Loucy (cell line): ENCODE data around the gene PDGFRB.

ENCODE experiments used
- H2AFZ ChIP-seq: fragments of 200-600 bp; sonication (generic); 2 replicates; pipeline ENCODE4 v1.6.0; 2016; ENCODE audit warnings: antibody characterized with exemption, mild to moderate bottlenecking, low read length, moderate library complexity
- H3F3A ChIP-seq: fragments of 200-600 bp; 2 replicates; pipeline ENCODE4 v1.6.0; 2016; ENCODE audit warnings: antibody characterized with exemption, low read depth, mild to moderate bottlenecking
- H3K27me3 ChIP-seq: fragments of 200-600 bp; sonication (generic); 2 replicates; pipeline ENCODE4 v1.6.1; 2014; ENCODE audit warnings: low read length, mild to moderate bottlenecking; ENCODE audit not compliant: insufficient read depth, poor library complexity, severe bottlenecking
- H3K36me3 ChIP-seq: fragments of 200-600 bp; sonication (generic); 2 replicates; pipeline ENCODE4 v1.6.1; 2016; ENCODE audit warnings: low read length; ENCODE audit not compliant: insufficient read depth
- H3K4me1 ChIP-seq: fragments of 200-600 bp; sonication (generic); 2 replicates; pipeline ENCODE4 v1.5.1; 2014; ENCODE audit warnings: low read length, mild to moderate bottlenecking; ENCODE audit not compliant: insufficient read depth, poor library complexity, severe bottlenecking
- H3K4me2 ChIP-seq: fragments of 200-600 bp; sonication (generic); 2 replicates; pipeline ENCODE4 v1.6.0; 2014; ENCODE audit warnings: antibody characterized with exemption, low read length, low read depth, mild to moderate bottlenecking; ENCODE audit not compliant: poor library complexity, severe bottlenecking
- H3K4me3 ChIP-seq: fragments of 200-600 bp; sonication (generic); 2 replicates; pipeline ENCODE4 v1.5.1; 2014; ENCODE audit warnings: low read length, mild to moderate bottlenecking, mixed read lengths; ENCODE audit not compliant: poor library complexity, severe bottlenecking
- H3K79me2 ChIP-seq: fragments of 200-600 bp; sonication (generic); 2 replicates; pipeline ENCODE4 v1.6.1; 2014; ENCODE audit warnings: low read length; ENCODE audit not compliant: insufficient read depth
- H3K9ac ChIP-seq: fragments of 200-600 bp; sonication (generic); 2 replicates; pipeline ENCODE4 v1.6.0; 2014; ENCODE audit warnings: mild to moderate bottlenecking, low read depth, low read length, moderate library complexity; ENCODE audit not compliant: poor library complexity, severe bottlenecking
- H3K9me2 ChIP-seq: fragments of 200-600 bp; sonication (generic); replicated peaks from 2 replicates; pipeline ENCODE4 v1.6.1; 2016; ENCODE audit warnings: low read depth, low read length, mixed read lengths
- H3K9me3 ChIP-seq: fragments of 200-600 bp; sonication (generic); 2 replicates; pipeline ENCODE4 v1.6.1; 2014; ENCODE audit warnings: mild to moderate bottlenecking, antibody characterized with exemption, low read length, low read depth; ENCODE audit not compliant: insufficient read depth
- H4K20me1 ChIP-seq: fragments of 200-600 bp; sonication (generic); 2 replicates; pipeline ENCODE4 v1.6.0; 2014; ENCODE audit warnings: antibody characterized with exemption, low read length, mild to moderate bottlenecking; ENCODE audit not compliant: insufficient read depth, poor library complexity, severe bottlenecking
- EZH2phosphoT487 ChIP-seq: fragments of 200-600 bp; IDR thresholded peaks from 2 replicates; pipeline ENCODE4 v1.6.1; 2018; ENCODE audit warnings: antibody characterized with exemption, mild to moderate bottlenecking, moderate library complexity, borderline replicate concordance
- TF ChIP-seq, protein P1 (sequence below): fragments of 200-600 bp; sonication (generic); conservative IDR thresholded peaks from 2 replicates; pipeline ENCODE4 v1.5.1; 2014; ENCODE audit warnings: mild to moderate bottlenecking, antibody characterized with exemption, low read length

The PDGFRB gene

DNA sequence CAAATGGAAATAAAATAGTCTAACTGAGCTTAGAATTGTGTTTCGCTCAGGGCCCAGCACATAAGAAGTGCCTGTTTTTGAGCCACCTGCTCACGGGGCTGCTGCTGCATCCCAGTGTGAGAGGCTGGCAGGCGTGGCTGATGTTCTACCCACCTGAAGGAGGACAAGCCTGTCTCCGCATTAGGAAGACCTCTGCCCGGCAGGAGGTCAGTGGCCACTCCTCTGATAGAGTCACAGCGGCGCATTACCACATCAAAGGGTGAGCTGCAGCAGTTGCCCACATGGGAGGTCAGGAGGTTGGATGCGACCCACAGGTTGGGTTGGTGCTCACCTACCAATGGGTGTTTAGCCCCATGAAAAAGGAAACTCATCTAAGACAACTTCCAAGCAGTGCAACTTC, 30.5 kb upstream of the PDGFRB start:
- TF ChIP-seq EZH2phosphoT487 = no peak
- H3K9ac ChIP-seq = no peak overlapping the region
- no peaks in the 10 kb centered on the region for H4K20me1 ChIP-seq
- no peak overlapping the region for H3K4me2 ChIP-seq
- H3K27me3 ChIP-seq = no peaks in the 10 kb centered on the region
- H3F3A ChIP-seq = no peaks in the 10 kb centered on the region
- H2AFZ ChIP-seq = no peak overlapping the region
- H3K4me1 ChIP-seq = no peaks in the 10 kb centered on the region
- H3K4me3 ChIP-seq = no peak overlapping the region
- no peaks in the 10 kb centered on the region for H3K9me3 ChIP-seq
- no peaks in the 10 kb centered on the region for H3K9me2 ChIP-seq
- no peaks in the 10 kb centered on the region for H3K79me2 ChIP-seq
- H3K36me3 ChIP-seq = no peaks in the 10 kb centered on the region

DNA sequence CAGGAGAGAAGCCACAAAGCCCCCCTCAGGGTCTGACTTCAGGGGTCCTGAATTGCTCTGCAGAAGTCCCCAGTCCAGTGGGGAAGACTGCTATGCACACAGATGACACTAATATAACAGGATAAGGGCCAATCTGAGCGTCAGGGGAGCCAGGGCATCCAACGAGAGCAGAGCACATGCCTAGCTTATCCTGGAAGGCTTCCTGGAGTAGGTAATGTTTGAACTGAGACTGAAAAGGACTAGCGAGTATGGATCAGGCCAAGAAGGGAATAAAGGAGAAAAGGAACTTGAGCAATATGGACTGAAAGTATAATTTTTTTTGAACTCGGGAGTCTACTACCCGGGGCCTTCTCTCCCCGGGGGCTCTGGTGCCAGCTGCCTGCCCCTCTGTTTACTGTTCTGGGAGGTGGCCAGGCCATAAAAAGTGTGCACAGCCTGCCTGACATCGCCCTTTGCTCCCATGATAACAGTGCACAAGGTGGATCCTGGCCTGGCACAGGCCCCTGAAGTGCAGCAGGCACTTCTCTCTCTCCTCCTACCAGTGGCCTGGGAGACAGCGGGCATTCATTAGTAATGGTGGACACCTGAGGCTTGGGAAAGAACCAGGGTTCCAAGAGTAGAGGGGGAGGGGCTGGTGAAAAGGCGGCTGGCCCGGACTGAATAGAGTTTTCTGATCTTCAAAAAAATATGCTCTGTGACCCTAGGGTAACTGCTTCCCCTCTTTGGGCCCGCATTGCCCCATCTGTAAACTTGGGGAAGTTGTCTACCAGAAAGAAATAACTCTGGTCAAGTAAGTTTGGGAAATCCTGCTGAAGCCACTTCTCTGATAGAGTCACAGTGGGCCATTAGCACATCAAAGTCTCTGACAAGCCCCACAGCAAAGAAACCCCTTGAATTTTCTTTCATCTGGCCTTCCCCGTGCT, 29.6 kb upstream of the PDGFRB start:
- Histone ChIP-seq H3F3A (no peaks in the 10 kb centered on the region), H3K4me3 (no peak overlapping the region), H3K4me2 (no peak overlapping the region), H2AFZ (no peak overlapping the region), H4K20me1 (no peaks in the 10 kb centered on the region), H3K9me2 (no peaks in the 10 kb centered on the region), H3K27me3 (no peaks in the 10 kb centered on the region), H3K36me3 (no peaks in the 10 kb centered on the region), H3K9me3 (no peaks in the 10 kb centered on the region), H3K4me1 (no peaks in the 10 kb centered on the region), H3K9ac (no peak overlapping the region), H3K79me2 (no peaks in the 10 kb centered on the region)
- TF ChIP-seq EZH2phosphoT487 = no peak
- TF ChIP-seq, protein P1, sequence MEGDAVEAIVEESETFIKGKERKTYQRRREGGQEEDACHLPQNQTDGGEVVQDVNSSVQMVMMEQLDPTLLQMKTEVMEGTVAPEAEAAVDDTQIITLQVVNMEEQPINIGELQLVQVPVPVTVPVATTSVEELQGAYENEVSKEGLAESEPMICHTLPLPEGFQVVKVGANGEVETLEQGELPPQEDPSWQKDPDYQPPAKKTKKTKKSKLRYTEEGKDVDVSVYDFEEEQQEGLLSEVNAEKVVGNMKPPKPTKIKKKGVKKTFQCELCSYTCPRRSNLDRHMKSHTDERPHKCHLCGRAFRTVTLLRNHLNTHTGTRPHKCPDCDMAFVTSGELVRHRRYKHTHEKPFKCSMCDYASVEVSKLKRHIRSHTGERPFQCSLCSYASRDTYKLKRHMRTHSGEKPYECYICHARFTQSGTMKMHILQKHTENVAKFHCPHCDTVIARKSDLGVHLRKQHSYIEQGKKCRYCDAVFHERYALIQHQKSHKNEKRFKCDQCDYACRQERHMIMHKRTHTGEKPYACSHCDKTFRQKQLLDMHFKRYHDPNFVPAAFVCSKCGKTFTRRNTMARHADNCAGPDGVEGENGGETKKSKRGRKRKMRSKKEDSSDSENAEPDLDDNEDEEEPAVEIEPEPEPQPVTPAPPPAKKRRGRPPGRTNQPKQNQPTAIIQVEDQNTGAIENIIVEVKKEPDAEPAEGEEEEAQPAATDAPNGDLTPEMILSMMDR = no peak

DNA sequence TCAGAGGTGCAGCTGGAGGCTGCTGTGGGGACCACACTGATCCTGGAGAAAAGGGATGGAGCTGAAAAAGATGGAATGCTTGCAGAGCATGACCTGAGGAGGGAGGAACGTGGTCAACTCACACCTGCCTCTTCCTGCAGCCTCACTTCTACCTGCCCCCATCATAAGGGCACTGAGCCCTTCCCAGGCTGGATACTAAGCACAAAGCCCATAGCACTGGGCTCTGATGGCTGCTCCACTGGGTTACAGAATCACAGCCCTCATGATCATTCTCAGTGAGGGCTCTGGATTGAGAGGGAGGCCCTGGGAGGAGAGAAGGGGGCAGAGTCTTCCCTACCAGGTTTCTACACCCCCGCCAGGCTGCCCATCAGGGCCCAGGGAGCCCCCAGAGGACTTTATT, 28.4 kb upstream of the PDGFRB start:
- TF ChIP-seq EZH2phosphoT487 = no peak
- TF ChIP-seq, protein P1 = no peak
- no peaks in the 10 kb centered on the region for H3F3A ChIP-seq

More for the DNA sequence above, 28.4 kb upstream of the PDGFRB start:
- Histone ChIP-seq H3K27me3 (no peaks in the 10 kb centered on the region), H3K4me3 (no peak overlapping the region), H2AFZ (no peak overlapping the region), H3K9me3 (no peaks in the 10 kb centered on the region), H3K36me3 (no peaks in the 10 kb centered on the region), H3K4me1 (no peaks in the 10 kb centered on the region), H3K9me2 (no peaks in the 10 kb centered on the region), H3K4me2 (no peak overlapping the region), H3K79me2 (no peaks in the 10 kb centered on the region), H4K20me1 (no peaks in the 10 kb centered on the region), H3K9ac (no peak overlapping the region)
